Left lung (tissue), 10 donors: ENCODE results near the gene ULK4. TPM values are rescaled to one million over a fixed set of nuclear protein-coding genes. Genes with fewer than 3 reads are reported as not detected.

Experiments
- ATAC-seq: fragments of 200-7000 bp; cut with Tn5 transposase; one replicate; pipeline ENCODE4 v1.9.1; 2020; ENCODE audit warnings: moderate library complexity
- DNase-seq, 4 donors: peaks; one replicate each; pipeline ENCODE4 v3.0.0-alpha.2; 2013 to 2020
- H3K27ac ChIP-seq, 2 donors: fragments of 200-600 bp; sonication (generic) in 1 of 2; one replicate each; pipeline versions ENCODE4 v1.5.0 to v1.8.0; 2020 to 2021
- H3K27me3 ChIP-seq, 2 donors: fragments of 200-600 bp; sonication (generic) in 1 of 2; one replicate each; pipeline versions ENCODE4 v1.5.0 to v1.8.0; 2020 to 2021
- H3K36me3 ChIP-seq, 2 donors: fragments of 200-600 bp; sonication (generic) in 1 of 2; one replicate each; pipeline versions ENCODE4 v1.5.0 to v1.8.0; 2020 to 2021
- H3K4me1 ChIP-seq, 2 donors: fragments of 200-600 bp; one replicate each; pipeline ENCODE4 v1.8.0; 2021
- H3K4me3 ChIP-seq, 2 donors: fragments of 200-600 bp; sonication (generic) in 1 of 2; one replicate each; pipeline versions ENCODE4 v1.5.0 to v1.8.0; 2020 to 2021; ENCODE audit warnings: mild to moderate bottlenecking in 1 of 2
- H3K9me3 ChIP-seq, 2 donors: fragments of 200-600 bp; sonication (generic) in 1 of 2; one replicate each; pipeline versions ENCODE4 v1.5.0 to v1.8.0; 2020 to 2021
- CTCF ChIP-seq, 2 donors: fragments of 200-600 bp; sonication (generic) in 1 of 2; IDR thresholded peaks; one replicate each; pipeline versions ENCODE4 v1.5.0 to v1.8.0; 2021; ENCODE audit warnings: antibody characterized with exemption in 2 of 2
- intact Hi-C, 2 donors: fragments of 100-400 bp; cut with DNase I; formaldehyde crosslinking; loops; one replicate each; pipeline versions ENCODE4 v1.11.2 to v1.14.2; 2022
- polyA plus RNA-seq, 6 donors: library from polyadenylated mRNA; unstranded; fragments of 120-200 nt; gene quantifications; one replicate each; pipeline ENCODE4 v1.2.1, GENCODE V29; 2013; ENCODE audit not compliant: insufficient read length in 6 of 6
- total RNA-seq, 2 donors: library from RNA; stranded (reverse); fragmentation: NEBNext Ultra II Directional; extraction: Animal tissue kit (Norgen Biotek cat#: 25700); gene quantifications; one replicate each; pipeline ENCODE4 v1.2.1, GENCODE V29; 2021
- donor health status: DM: no; HTN: yes; CAD: no.
- donor health status: DM: no; HTN: no; CAD: no.

The ULK4 gene
- total and polyA plus RNA-seq, 8 donors = 3.9 to 12.1 (median 5.6) TPM

GRCh38 chr3:41320953-41321641 lies 640.8 kb downstream of the ULK4 start:
- H3K36me3 ChIP-seq = no peaks in the 10 kb centered on the region
- no peak overlapping the region for H3K27ac ChIP-seq
- intact Hi-C loops = no loop called here
- no peak for ATAC-seq
- H3K4me3 ChIP-seq = no peak overlapping the region
- no peaks in the 10 kb centered on the region for H3K27me3 ChIP-seq
- H3K4me1 ChIP-seq = no peaks in the 10 kb centered on the region
- H3K9me3 ChIP-seq = no peaks in the 10 kb centered on the region
- TF ChIP-seq CTCF (IDR thresholded peaks at IDR 0.05) = no peak
- DNase-seq = no peak

GRCh38 chr3:41318520-41318919 lies 643.4 kb downstream of the ULK4 start:
- no peaks in the 10 kb centered on the region for H3K4me1 ChIP-seq
- no peaks in the 10 kb centered on the region for H3K27me3 ChIP-seq
- ATAC-seq (no peak), DNase-seq (no peak)
- no peaks in the 10 kb centered on the region for H3K9me3 ChIP-seq
- intact Hi-C loops = no loop called here
- no peak overlapping the region for H3K27ac ChIP-seq
- TF ChIP-seq CTCF (IDR thresholded peaks at IDR 0.05) = no peak
- H3K4me3 ChIP-seq = no peak overlapping the region
- H3K36me3 ChIP-seq = no peaks in the 10 kb centered on the region

- no peak for TF ChIP-seq CTCF (IDR thresholded peaks at IDR 0.05)
- intact Hi-C loops = no loop called here
- no peaks in the 10 kb centered on the region for H3K27me3 ChIP-seq
- no peaks in the 10 kb centered on the region for H3K36me3 ChIP-seq
- H3K9me3 ChIP-seq = no peaks in the 10 kb centered on the region
- H3K4me1 ChIP-seq = no peaks in the 10 kb centered on the region
- DNase-seq (no peak), ATAC-seq (no peak)
- H3K27ac ChIP-seq = no peak overlapping the region
- no peak overlapping the region for H3K4me3 ChIP-seq
Observed at GRCh38 chr3:41317718-41318117, 644.2 kb downstream of the ULK4 start.

GRCh38 chr3:41317298-41317697 lies 644.6 kb downstream of the ULK4 start:
- intact Hi-C loops = no loop called here
- no peaks in the 10 kb centered on the region for H3K36me3 ChIP-seq
- ATAC-seq (no peak), DNase-seq (no peak)
- no peaks in the 10 kb centered on the region for H3K27me3 ChIP-seq
- no peak overlapping the region for H3K4me3 ChIP-seq
- TF ChIP-seq CTCF (IDR thresholded peaks at IDR 0.05) = no peak
- no peaks in the 10 kb centered on the region for H3K9me3 ChIP-seq
- no peaks in the 10 kb centered on the region for H3K4me1 ChIP-seq
- no peak overlapping the region for H3K27ac ChIP-seq

- no peaks in the 10 kb centered on the region for H3K36me3 ChIP-seq
- no peak overlapping the region for H3K27ac ChIP-seq
- H3K4me3 ChIP-seq = no peak overlapping the region
- ATAC-seq = no peak
- intact Hi-C loops = no loop called here
- no peaks in the 10 kb centered on the region for H3K4me1 ChIP-seq
- no peak for TF ChIP-seq CTCF (IDR thresholded peaks at IDR 0.05)
- no peaks in the 10 kb centered on the region for H3K27me3 ChIP-seq
- DNase-seq = no peak
- no peaks in the 10 kb centered on the region for H3K9me3 ChIP-seq
Observed at GRCh38 chr3:41315126-41315525, 646.8 kb downstream of the ULK4 start.
